ENCODE data around the gene ADAMTS2. TPM values are rescaled to one million over a fixed set of nuclear protein-coding genes. Genes with fewer than 3 reads are reported as not detected.

ADAMTS2 gene
- total and polyA plus RNA-seq, 2 donors (not counting 3 experiments of a cell fraction or from before 2014, with no cell fraction given), result not detected

DNA sequence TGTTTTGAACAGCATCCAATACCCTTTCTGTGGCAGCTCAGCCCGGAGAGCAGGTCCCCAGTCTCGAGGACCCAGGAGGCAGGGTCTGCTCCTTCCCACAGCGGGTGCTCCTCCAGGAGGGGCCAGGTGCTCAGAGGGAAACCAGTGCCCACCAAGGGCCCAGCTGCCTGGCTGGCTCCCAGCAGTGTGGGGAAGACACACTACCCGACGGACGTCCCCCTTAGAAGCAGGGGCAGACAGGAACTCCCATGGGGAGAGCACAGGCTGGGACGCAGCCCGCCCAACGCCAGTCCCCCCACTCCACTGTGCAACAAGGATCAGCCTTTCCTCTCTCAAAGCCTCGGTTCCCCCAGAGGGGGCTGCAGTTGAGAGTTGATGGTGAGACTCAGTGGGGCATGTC lies 57.6 kb downstream of the ADAMTS2 start:
- Histone ChIP-seq H3K4me1 (ENCODE audit: control insufficient read depth, extremely low read depth, insufficient read depth, low read length) (no peaks in the 10 kb centered on the region), H3K9me1 (replicated peaks; ENCODE audit: control insufficient read depth, extremely low read depth, insufficient read depth, low read length) (no peaks in the 10 kb centered on the region), H3K79me2 (ENCODE audit: control insufficient read depth, insufficient read depth, low read length) (no peaks in the 10 kb centered on the region), H3K27ac (ENCODE audit: insufficient read depth, low read depth, low read length) (no peak overlapping the region), H4K20me1 (replicated peaks; ENCODE audit: control insufficient read depth, extremely low read depth, insufficient read depth, low read length) (no peaks in the 10 kb centered on the region), H3K4me3 (replicated peaks in 1 of 3; ENCODE audit: insufficient read depth in 1 of 3, low read depth in 1 of 3, low read length in 3 of 3) (no peak overlapping the region), H3K4me2 (ENCODE audit: insufficient read depth, low read length) (no peak overlapping the region), H3K36me3 (ENCODE audit: control insufficient read depth in 2 of 2, extremely low read depth in 1 of 2, insufficient read depth in 2 of 2, low read length in 2 of 2) (no peaks in the 10 kb centered on the region), H3K9me3 (replicated peaks; ENCODE audit: control insufficient read depth, insufficient read depth, low read length) (peaks cover 3% of the 10 kb centered on the region), H3K9ac (replicated peaks; ENCODE audit: extremely low read depth, insufficient read depth, low read length) (no peak overlapping the region), H2AFZ (ENCODE audit: low read depth, low read length) (no peak overlapping the region), H3K27me3 (ENCODE audit: control insufficient read depth in 2 of 2, insufficient read depth in 2 of 2, low read length in 2 of 2) (no peaks in the 10 kb centered on the region)
- ChIA-PET CTCF (no interaction called here), POLR2A (no interaction called here)
- no peak for TF ChIP-seq JUN (IDR thresholded peaks at IDR 0.05; ENCODE audit: borderline replicate concordance, insufficient read depth, insufficient read length, low read depth)
- TF ChIP-seq, protein P1, sequence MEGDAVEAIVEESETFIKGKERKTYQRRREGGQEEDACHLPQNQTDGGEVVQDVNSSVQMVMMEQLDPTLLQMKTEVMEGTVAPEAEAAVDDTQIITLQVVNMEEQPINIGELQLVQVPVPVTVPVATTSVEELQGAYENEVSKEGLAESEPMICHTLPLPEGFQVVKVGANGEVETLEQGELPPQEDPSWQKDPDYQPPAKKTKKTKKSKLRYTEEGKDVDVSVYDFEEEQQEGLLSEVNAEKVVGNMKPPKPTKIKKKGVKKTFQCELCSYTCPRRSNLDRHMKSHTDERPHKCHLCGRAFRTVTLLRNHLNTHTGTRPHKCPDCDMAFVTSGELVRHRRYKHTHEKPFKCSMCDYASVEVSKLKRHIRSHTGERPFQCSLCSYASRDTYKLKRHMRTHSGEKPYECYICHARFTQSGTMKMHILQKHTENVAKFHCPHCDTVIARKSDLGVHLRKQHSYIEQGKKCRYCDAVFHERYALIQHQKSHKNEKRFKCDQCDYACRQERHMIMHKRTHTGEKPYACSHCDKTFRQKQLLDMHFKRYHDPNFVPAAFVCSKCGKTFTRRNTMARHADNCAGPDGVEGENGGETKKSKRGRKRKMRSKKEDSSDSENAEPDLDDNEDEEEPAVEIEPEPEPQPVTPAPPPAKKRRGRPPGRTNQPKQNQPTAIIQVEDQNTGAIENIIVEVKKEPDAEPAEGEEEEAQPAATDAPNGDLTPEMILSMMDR (IDR thresholded peaks at IDR 0.05; ENCODE audit: extremely low read depth in 1 of 2, insufficient read depth in 1 of 2, low read depth in 1 of 2, low read length in 2 of 2), result no peak
- TF ChIP-seq, protein P2, sequence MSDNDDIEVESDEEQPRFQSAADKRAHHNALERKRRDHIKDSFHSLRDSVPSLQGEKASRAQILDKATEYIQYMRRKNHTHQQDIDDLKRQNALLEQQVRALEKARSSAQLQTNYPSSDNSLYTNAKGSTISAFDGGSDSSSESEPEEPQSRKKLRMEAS (IDR thresholded peaks at IDR 0.05; ENCODE audit: insufficient read depth, insufficient read length), result no peak
- no peak for TF ChIP-seq MYC (IDR thresholded peaks at IDR 0.05; ENCODE audit: low read depth, low read length)
- no peak for TF ChIP-seq GATA2 (IDR thresholded peaks at IDR 0.05; ENCODE audit: insufficient read depth, insufficient read length, low read depth, low read length)
- no peak for TF ChIP-seq EZH2 (IDR thresholded peaks at IDR 0.05; ENCODE audit: borderline replicate concordance, low read depth, low read length, severe bottlenecking)
- TF ChIP-seq FOS (IDR thresholded peaks at IDR 0.05; ENCODE audit: borderline replicate concordance, insufficient read depth, low read length), result no peak
- TF ChIP-seq POLR2A (IDR thresholded peaks at IDR 0.05; ENCODE audit: low read depth, low read length), result no peak
- TF ChIP-seq POLR2AphosphoS5 (IDR thresholded peaks at IDR 0.05; ENCODE audit: insufficient read depth, low read depth, low read length), result no peak
- dilution Hi-C loops (cut with MboI; ENCODE audit: extremely low pct_ligation_motif_present, low sequenced_read_pairs), result no loop called here
- BruUV-seq (replicated peaks), result no TSS peak
- DNase-seq (ENCODE audit: low read depth, low spot score) (no peak), FAIRE-seq (no peak)
- intact Hi-C loops (cut with micrococcal nuclease), result no loop called here
